ENCODE measurements around the gene SMIM36. TPM values are rescaled to one million over a fixed set of nuclear protein-coding genes. Genes with fewer than 3 reads are reported as not detected.
"Not testable (repeated sequence)": the region's sequence is repeated elsewhere in the genome, so short reads cannot be mapped to it uniquely, and the experiment has no call there.

The SMIM36 gene
- total RNA-seq, 1 donor from 2014 or later, result not detected

GRCh38 chr17:55495239-55495638 is 16.0 kb downstream of the SMIM36 start:
- intact Hi-C loops (cut with micrococcal nuclease), result no loop called here
- H3K9me3 Mint-ChIP-seq, result no peaks in the 10 kb centered on the region
- no peak for DNase-seq (ENCODE audit: low spot score)
- no peaks in the 10 kb centered on the region for H3K36me3 Mint-ChIP-seq (ENCODE audit: low read depth)
- no peak overlapping the region for H3K27ac Mint-ChIP-seq
- no peak overlapping the region for H3K4me3 Mint-ChIP-seq (ENCODE audit: low read depth)
- H3K4me1 Mint-ChIP-seq (ENCODE audit: low read depth), result no peaks in the 10 kb centered on the region
- peaks cover 18% of the 10 kb centered on the region for H3K27me3 Mint-ChIP-seq (ENCODE audit: low read depth)

GRCh38 chr17:55492781-55493341 is 18.4 kb downstream of the SMIM36 start:
- H3K9me3 Mint-ChIP-seq, result no peaks in the 10 kb centered on the region
- H3K4me3 Mint-ChIP-seq (ENCODE audit: low read depth), result no peak overlapping the region
- H3K4me1 Mint-ChIP-seq (ENCODE audit: low read depth), result no peaks in the 10 kb centered on the region
- intact Hi-C loops (cut with micrococcal nuclease), result no loop called here
- no peak overlapping the region for H3K27ac Mint-ChIP-seq
- DNase-seq (ENCODE audit: low spot score), result no peak
- peaks cover 23% of the 10 kb centered on the region for H3K27me3 Mint-ChIP-seq (ENCODE audit: low read depth)
- H3K36me3 Mint-ChIP-seq (ENCODE audit: low read depth), result no peaks in the 10 kb centered on the region

- Mint-ChIP-seq H3K4me1 (ENCODE audit: low read depth) (no peaks in the 10 kb centered on the region), H3K36me3 (ENCODE audit: low read depth) (no peaks in the 10 kb centered on the region), H3K4me3 (ENCODE audit: low read depth) (no peak overlapping the region), H3K27me3 (ENCODE audit: low read depth) (peaks cover 20% of the 10 kb centered on the region), H3K9me3 (no peaks in the 10 kb centered on the region), H3K27ac (no peak overlapping the region)
- intact Hi-C loops (cut with micrococcal nuclease), result no loop called here
- no peak for DNase-seq (ENCODE audit: low spot score)
Observed at GRCh38 chr17:55490376-55490775, 20.9 kb downstream of the SMIM36 start.

GRCh38 chr17:55487695-55488432 is 23.4 kb downstream of the SMIM36 start:
- Mint-ChIP-seq H3K9me3 (no peaks in the 10 kb centered on the region), H3K36me3 (ENCODE audit: low read depth) (no peaks in the 10 kb centered on the region), H3K27me3 (ENCODE audit: low read depth) (peaks cover 24% of the 10 kb centered on the region), H3K4me3 (ENCODE audit: low read depth) (no peak overlapping the region), H3K27ac (no peak overlapping the region), H3K4me1 (ENCODE audit: low read depth) (no peaks in the 10 kb centered on the region)
- intact Hi-C loops (cut with micrococcal nuclease), result no loop called here
- no peak for DNase-seq (ENCODE audit: low spot score)

GRCh38 chr17:55484575-55484974 is 26.7 kb downstream of the SMIM36 start:
- H3K27me3 Mint-ChIP-seq (ENCODE audit: low read depth), result peaks cover 24% of the 10 kb centered on the region

GRCh38 chr17:55482591-55483389 is 28.5 kb downstream of the SMIM36 start:
- Mint-ChIP-seq H3K4me3 (ENCODE audit: low read depth) (no peak overlapping the region), H3K27me3 (ENCODE audit: low read depth) (peaks cover 25% of the 10 kb centered on the region), H3K9me3 (no peaks in the 10 kb centered on the region), H3K36me3 (ENCODE audit: low read depth) (no peaks in the 10 kb centered on the region), H3K4me1 (ENCODE audit: low read depth) (no peaks in the 10 kb centered on the region), H3K27ac (no peak overlapping the region)
- intact Hi-C loops (cut with micrococcal nuclease), result no loop called here
- no peak for DNase-seq (ENCODE audit: low spot score)

More at GRCh38 chr17:55484575-55484974, 26.7 kb downstream of the SMIM36 start:
- Mint-ChIP-seq H3K4me3 (ENCODE audit: low read depth) (no peak overlapping the region), H3K27ac (no peak overlapping the region), H3K4me1 (ENCODE audit: low read depth) (no peaks in the 10 kb centered on the region), H3K9me3 (no peaks in the 10 kb centered on the region), H3K36me3 (ENCODE audit: low read depth) (no peaks in the 10 kb centered on the region)
- intact Hi-C loops (cut with micrococcal nuclease), result no loop called here
- no peak for DNase-seq (ENCODE audit: low spot score)

GRCh38 chr17:55480631-55481315 is 30.5 kb downstream of the SMIM36 start:
- intact Hi-C loops (cut with micrococcal nuclease), result no loop called here
- DNase-seq (ENCODE audit: low spot score), result no peak
- Mint-ChIP-seq H3K27me3 (ENCODE audit: low read depth) (peaks cover 24% of the 10 kb centered on the region), H3K27ac (no peak overlapping the region), H3K4me1 (ENCODE audit: low read depth) (no peaks in the 10 kb centered on the region), H3K9me3 (no peaks in the 10 kb centered on the region), H3K36me3 (ENCODE audit: low read depth) (no peaks in the 10 kb centered on the region), H3K4me3 (ENCODE audit: low read depth) (no peak overlapping the region)

- Mint-ChIP-seq H3K9me3 (no peaks in the 10 kb centered on the region), H3K27me3 (ENCODE audit: low read depth) (peaks cover 26% of the 10 kb centered on the region)
Observed at GRCh38 chr17:55479903-55480302, 31.3 kb downstream of the SMIM36 start.

GRCh38 chr17:55478971-55479370 is 32.3 kb downstream of the SMIM36 start:
- Mint-ChIP-seq H3K4me1 (ENCODE audit: low read depth) (no peaks in the 10 kb centered on the region), H3K36me3 (ENCODE audit: low read depth) (no peaks in the 10 kb centered on the region), H3K27me3 (ENCODE audit: low read depth) (peaks cover 21% of the 10 kb centered on the region), H3K27ac (no peak overlapping the region), H3K4me3 (ENCODE audit: low read depth) (no peak overlapping the region), H3K9me3 (no peaks in the 10 kb centered on the region)
- DNase-seq (ENCODE audit: low spot score), result no peak
- intact Hi-C loops (cut with micrococcal nuclease), result no loop called here

More at GRCh38 chr17:55479903-55480302, 31.3 kb downstream of the SMIM36 start:
- DNase-seq (ENCODE audit: low spot score), result no peak
- H3K4me3 Mint-ChIP-seq (ENCODE audit: low read depth), result no peak overlapping the region
- H3K36me3 Mint-ChIP-seq (ENCODE audit: low read depth), result no peaks in the 10 kb centered on the region
- H3K4me1 Mint-ChIP-seq (ENCODE audit: low read depth), result no peaks in the 10 kb centered on the region
- intact Hi-C loops (cut with micrococcal nuclease), result no loop called here
- H3K27ac Mint-ChIP-seq, result no peak overlapping the region

- Mint-ChIP-seq H3K36me3 (ENCODE audit: low read depth) (no peaks in the 10 kb centered on the region), H3K27ac (no peak overlapping the region)
Observed at GRCh38 chr17:55466671-55467070, 44.6 kb downstream of the SMIM36 start.

GRCh38 chr17:55465771-55466170 is 45.5 kb downstream of the SMIM36 start:
- DNase-seq (ENCODE audit: low spot score); H3K27ac Mint-ChIP-seq; intact Hi-C loops (cut with micrococcal nuclease); H3K9me3 Mint-ChIP-seq; H3K36me3 Mint-ChIP-seq (ENCODE audit: low read depth); H3K27me3 Mint-ChIP-seq (ENCODE audit: low read depth); H3K4me1 Mint-ChIP-seq (ENCODE audit: low read depth); H3K4me3 Mint-ChIP-seq (ENCODE audit: low read depth): not testable (repeated sequence)

More at GRCh38 chr17:55466671-55467070, 44.6 kb downstream of the SMIM36 start:
- Mint-ChIP-seq H3K4me3 (ENCODE audit: low read depth) (no peak overlapping the region), H3K27me3 (ENCODE audit: low read depth) (peaks cover 2% of the 10 kb centered on the region), H3K4me1 (ENCODE audit: low read depth) (peaks cover 7% of the 10 kb centered on the region), H3K9me3 (no peaks in the 10 kb centered on the region)
- intact Hi-C loops (cut with micrococcal nuclease), result no loop called here
- no peak for DNase-seq (ENCODE audit: low spot score)

- no peaks in the 10 kb centered on the region for H3K9me3 Mint-ChIP-seq
- no peak for DNase-seq (ENCODE audit: low spot score)
- intact Hi-C loops (cut with micrococcal nuclease), result no loop called here
- H3K4me3 Mint-ChIP-seq (ENCODE audit: low read depth), result no peak overlapping the region
- no peaks in the 10 kb centered on the region for H3K36me3 Mint-ChIP-seq (ENCODE audit: low read depth)
- H3K27me3 Mint-ChIP-seq (ENCODE audit: low read depth), result peaks cover 2% of the 10 kb centered on the region
- H3K27ac Mint-ChIP-seq, result no peak overlapping the region
- peaks cover 13% of the 10 kb centered on the region for H3K4me1 Mint-ChIP-seq (ENCODE audit: low read depth)
Observed at GRCh38 chr17:55463600-55463999, 47.7 kb downstream of the SMIM36 start.
